Naive B cell (primary cell): ENCODE data around the gene LRFN2. TPM values are rescaled to one million over a fixed set of nuclear protein-coding genes. Genes with fewer than 3 reads are reported as not detected.
A peak's percentile ranks its signal among the peaks of the same experiment; 100 is the strongest.

Source experiments
- ATAC-seq, 2 donors: fragments of 150-1000 bp; cut with Tn5 transposase; 2 replicates each; pipeline ENCODE4 v1.10.0; 2021; ENCODE audit warnings: low read depth in 2 of 2, mild to moderate bottlenecking in 2 of 2, moderate library complexity in 2 of 2
- DNase-seq: peaks from one replicate; pipeline ENCODE4 v3.0.0; 2022
- H3K27ac Mint-ChIP-seq, 6 donors: one replicate each; pipeline ENCODE4 v1.8.0; 2020 to 2022; ENCODE audit warnings: mild to moderate bottlenecking in 6 of 6, mixed read lengths in 6 of 6, moderate library complexity in 5 of 6, inconsistent platforms in 2 of 6
- H3K27me3 Mint-ChIP-seq, 3 donors: one replicate each; pipeline ENCODE4 v1.8.0; 2021 to 2022; ENCODE audit warnings: mixed read lengths in 3 of 3, mild to moderate bottlenecking in 1 of 3
- H3K36me3 Mint-ChIP-seq, 2 donors: one replicate each; pipeline ENCODE4 v1.8.0; 2020 to 2022; ENCODE audit warnings: mixed read lengths in 2 of 2, inconsistent platforms in 1 of 2, mild to moderate bottlenecking in 1 of 2
- H3K4me1 Mint-ChIP-seq, 3 donors: one replicate each; pipeline ENCODE4 v1.8.0; 2020 to 2022; ENCODE audit warnings: mixed read lengths in 3 of 3, inconsistent platforms in 1 of 3, mild to moderate bottlenecking in 1 of 3, moderate library complexity in 1 of 3
- H3K4me3 Mint-ChIP-seq, 8 donors: one replicate each; pipeline ENCODE4 v1.8.0; 2020 to 2022; ENCODE audit warnings: mild to moderate bottlenecking in 8 of 8, mixed read lengths in 8 of 8, moderate library complexity in 8 of 8, inconsistent platforms in 2 of 8
- H3K9me3 Mint-ChIP-seq, 7 donors: one replicate each; pipeline ENCODE4 v1.8.0; 2020 to 2022; ENCODE audit warnings: mixed read lengths in 7 of 7, mild to moderate bottlenecking in 5 of 7, inconsistent platforms in 2 of 7, moderate library complexity in 1 of 7
- polyA plus RNA-seq, 6 donors: library from polyadenylated mRNA; unstranded; fragments of 300-500 nt; fragmentation: Illumina TruSeq; gene quantifications; one replicate each; pipeline ENCODE4 v1.2.3, GENCODE V29; 2021; ENCODE audit warnings: low read depth in 6 of 6

Gene LRFN2
- polyA plus RNA-seq, 6 donors from 2014 or later, result not detected

- H3K9me3 Mint-ChIP-seq, result no peaks in the 10 kb centered on the region
- H3K36me3 Mint-ChIP-seq, result no peaks in the 10 kb centered on the region
- H3K27me3 Mint-ChIP-seq, result peaks cover 19 to 38% (median 36%) of the 10 kb centered on the region in 3 donors
- peaks cover 8 to 15% (median 13%) of the 10 kb centered on the region in 3 donors for H3K4me1 Mint-ChIP-seq
- DNase-seq (no peak), ATAC-seq (no peak)
- no peak overlapping the region for H3K27ac Mint-ChIP-seq
- no peak overlapping the region for H3K4me3 Mint-ChIP-seq
Measured at GRCh38 chr6:40582892-40583291, 4.3 kb downstream of the LRFN2 start.

GRCh38 chr6:40579101-40579500 is 8.1 kb downstream of the LRFN2 start:
- H3K9me3 Mint-ChIP-seq, result no peaks in the 10 kb centered on the region
- DNase-seq, result no peak
- peaks cover 5 to 10% (median 8%) of the 10 kb centered on the region in 3 donors for H3K27me3 Mint-ChIP-seq
- no peak for ATAC-seq
- no peaks in the 10 kb centered on the region for H3K4me1 Mint-ChIP-seq
- no peak overlapping the region for H3K4me3 Mint-ChIP-seq
- H3K36me3 Mint-ChIP-seq, result no peaks in the 10 kb centered on the region
- no peak overlapping the region for H3K27ac Mint-ChIP-seq

- Mint-ChIP-seq H3K4me3 (no peak overlapping the region), H3K27me3 (no peaks in the 10 kb centered on the region), H3K27ac (no peak overlapping the region), H3K36me3 (no peaks in the 10 kb centered on the region), H3K9me3 (no peaks in the 10 kb centered on the region), H3K4me1 (peaks cover 0 to 8% (median 0%) of the 10 kb centered on the region in 3 donors)
- DNase-seq (no peak), ATAC-seq (no peak)
Measured at GRCh38 chr6:40577672-40578071, 9.5 kb downstream of the LRFN2 start.

- H3K4me1 Mint-ChIP-seq, result peaks cover 8 to 21% (median 8%) of the 10 kb centered on the region in 3 donors
- no peak for DNase-seq
- H3K27me3 Mint-ChIP-seq, result no peaks in the 10 kb centered on the region
- H3K27ac Mint-ChIP-seq, result no peak overlapping the region
- H3K9me3 Mint-ChIP-seq, result no peaks in the 10 kb centered on the region
- no peaks in the 10 kb centered on the region for H3K36me3 Mint-ChIP-seq
- no peak for ATAC-seq
- H3K4me3 Mint-ChIP-seq, result no peak overlapping the region
Measured at GRCh38 chr6:40573221-40573620, 13.9 kb downstream of the LRFN2 start.

GRCh38 chr6:40569162-40569910 is 17.8 kb downstream of the LRFN2 start:
- Mint-ChIP-seq H3K4me3 (no peak overlapping the region), H3K27ac (peak overlapping the region in 2 of 6 donors; percentile 0 to 26), H3K9me3 (peaks cover 0 to 2% (median 0%) of the 10 kb centered on the region in 7 donors), H3K4me1 (peaks cover 8 to 21% (median 8%) of the 10 kb centered on the region in 3 donors), H3K36me3 (no peaks in the 10 kb centered on the region), H3K27me3 (no peaks in the 10 kb centered on the region)
- ATAC-seq (peak in 1 of 2 donors; percentile 39), DNase-seq (no peak)

GRCh38 chr6:40568062-40568708 is 19.0 kb downstream of the LRFN2 start:
- Mint-ChIP-seq H3K36me3 (no peaks in the 10 kb centered on the region), H3K9me3 (peaks cover 0 to 2% (median 0%) of the 10 kb centered on the region in 7 donors), H3K27me3 (no peaks in the 10 kb centered on the region), H3K27ac (peak overlapping the region in 2 of 6 donors; percentile 70 to 84), H3K4me3 (no peak overlapping the region), H3K4me1 (peaks cover 8 to 15% (median 8%) of the 10 kb centered on the region in 3 donors)
- ATAC-seq, result no peak
- DNase-seq, result no peak

GRCh38 chr6:40563111-40563510 is 24.1 kb downstream of the LRFN2 start:
- no peak for ATAC-seq
- Mint-ChIP-seq H3K27me3 (no peaks in the 10 kb centered on the region), H3K9me3 (peaks cover 0 to 2% (median 0%) of the 10 kb centered on the region in 7 donors), H3K27ac (no peak overlapping the region), H3K4me1 (no peaks in the 10 kb centered on the region), H3K36me3 (no peaks in the 10 kb centered on the region), H3K4me3 (no peak overlapping the region)
- DNase-seq, result no peak

GRCh38 chr6:40559056-40559455 is 28.1 kb downstream of the LRFN2 start:
- Mint-ChIP-seq H3K27ac (no peak overlapping the region), H3K36me3 (no peaks in the 10 kb centered on the region), H3K27me3 (no peaks in the 10 kb centered on the region), H3K4me1 (no peaks in the 10 kb centered on the region), H3K9me3 (no peaks in the 10 kb centered on the region), H3K4me3 (no peak overlapping the region)
- DNase-seq, result no peak
- ATAC-seq, result no peak

- Mint-ChIP-seq H3K27ac (no peak overlapping the region), H3K36me3 (no peaks in the 10 kb centered on the region), H3K27me3 (no peaks in the 10 kb centered on the region), H3K9me3 (no peaks in the 10 kb centered on the region), H3K4me3 (no peak overlapping the region), H3K4me1 (no peaks in the 10 kb centered on the region)
- DNase-seq (no peak), ATAC-seq (no peak)
Measured at GRCh38 chr6:40558102-40558501, 29.1 kb downstream of the LRFN2 start.

- H3K9me3 Mint-ChIP-seq, result no peaks in the 10 kb centered on the region
- ATAC-seq (no peak), DNase-seq (no peak)
- H3K4me3 Mint-ChIP-seq, result no peak overlapping the region
- H3K27me3 Mint-ChIP-seq, result no peaks in the 10 kb centered on the region
- no peak overlapping the region for H3K27ac Mint-ChIP-seq
- no peaks in the 10 kb centered on the region for H3K4me1 Mint-ChIP-seq
- H3K36me3 Mint-ChIP-seq, result no peaks in the 10 kb centered on the region
Measured at GRCh38 chr6:40556881-40557280, 30.3 kb downstream of the LRFN2 start.

- H3K9me3 Mint-ChIP-seq, result no peaks in the 10 kb centered on the region
- no peaks in the 10 kb centered on the region for H3K4me1 Mint-ChIP-seq
- H3K36me3 Mint-ChIP-seq, result no peaks in the 10 kb centered on the region
- no peak for ATAC-seq
- H3K27me3 Mint-ChIP-seq, result no peaks in the 10 kb centered on the region
- no peak overlapping the region for H3K4me3 Mint-ChIP-seq
- DNase-seq, result no peak
- H3K27ac Mint-ChIP-seq, result peak overlapping the region in 1 of 6 donors; percentile 27
Measured at GRCh38 chr6:40556023-40556422, 31.1 kb downstream of the LRFN2 start.

- no peaks in the 10 kb centered on the region for H3K36me3 Mint-ChIP-seq
- DNase-seq (no peak), ATAC-seq (no peak)
- no peaks in the 10 kb centered on the region for H3K27me3 Mint-ChIP-seq
- no peaks in the 10 kb centered on the region for H3K9me3 Mint-ChIP-seq
- H3K4me3 Mint-ChIP-seq, result no peak overlapping the region
- no peaks in the 10 kb centered on the region for H3K4me1 Mint-ChIP-seq
- H3K27ac Mint-ChIP-seq, result no peak overlapping the region
Measured at GRCh38 chr6:40555092-40555491, 32.1 kb downstream of the LRFN2 start.

GRCh38 chr6:40552941-40553340 is 34.2 kb downstream of the LRFN2 start:
- no peaks in the 10 kb centered on the region for H3K36me3 Mint-ChIP-seq
- no peak overlapping the region for H3K27ac Mint-ChIP-seq
- no peaks in the 10 kb centered on the region for H3K27me3 Mint-ChIP-seq
- no peaks in the 10 kb centered on the region for H3K9me3 Mint-ChIP-seq
- no peaks in the 10 kb centered on the region for H3K4me1 Mint-ChIP-seq
- ATAC-seq (no peak), DNase-seq (no peak)
- no peak overlapping the region for H3K4me3 Mint-ChIP-seq

GRCh38 chr6:40551966-40552505 is 35.1 kb downstream of the LRFN2 start:
- H3K4me1 Mint-ChIP-seq, result no peaks in the 10 kb centered on the region
- H3K4me3 Mint-ChIP-seq, result no peak overlapping the region
- H3K36me3 Mint-ChIP-seq, result no peaks in the 10 kb centered on the region
- DNase-seq (no peak), ATAC-seq (no peak)
- peaks cover 0 to 4% (median 0%) of the 10 kb centered on the region in 7 donors for H3K9me3 Mint-ChIP-seq
- no peaks in the 10 kb centered on the region for H3K27me3 Mint-ChIP-seq
- H3K27ac Mint-ChIP-seq, result no peak overlapping the region
